H1 (cell line): ENCODE data around the gene NXPH4. TPM values are rescaled to one million over a fixed set of nuclear protein-coding genes. Genes with fewer than 3 reads are reported as not detected.

Experiments
- EGR1 ChIP-seq: IDR thresholded peaks from 2 replicates; pipeline ENCODE4 v1.6.1; 2011; ENCODE audit warnings: low read depth, low read length, borderline replicate concordance
- GTF2F1 ChIP-seq: IDR thresholded peaks from 2 replicates; pipeline ENCODE4 v1.6.1; 2012; ENCODE audit warnings: low read depth, low read length, improper control_type of control experiment, borderline replicate concordance
- JUND ChIP-seq: IDR thresholded peaks from 2 replicates; pipeline ENCODE4 v1.6.1; 2011; ENCODE audit warnings: mild to moderate bottlenecking, improper control_type of control experiment, low read length
- MAFK ChIP-seq: IDR thresholded peaks from 2 replicates; pipeline ENCODE4 v1.6.1; 2012; ENCODE audit warnings: low read depth, mild to moderate bottlenecking, improper control_type of control experiment, low read length
- POLR2A ChIP-seq, 2 experiments: IDR thresholded peaks; 1 replicate in 1 of 2; 2 replicates in 1 of 2; pipeline ENCODE4 v1.6.1; 2011; ENCODE audit warnings: low read depth in 2 of 2, low read length in 2 of 2, mild to moderate bottlenecking in 2 of 2; ENCODE audit errors: control extremely low read depth in 1 of 2
- TAF1 ChIP-seq: IDR thresholded peaks from 2 replicates; pipeline ENCODE4 v1.6.1; 2011; ENCODE audit warnings: mild to moderate bottlenecking, low read depth, low read length
- polyA plus RNA-seq, 7 experiments: library from polyadenylated mRNA; depleted of rRNA in 3 of 7; stranded (reverse) in 5 of 7; unstranded in 2 of 7; fragments of >200 nt in 5 of 7; fragments of 200-250 nt in 2 of 7; gene quantifications; 1 replicate in 5 of 7; 2 replicates in 1 of 7; 4 replicates in 1 of 7; pipeline versions ENCODE4 v1.2.1 to v1.2.3, GENCODE V29; 2011 to 2013; ENCODE audit warnings: missing spikeins in 2 of 7, mixed read lengths in 2 of 7
- total RNA-seq: library from RNA; stranded (reverse); fragmentation: NEBNext Ultra II Directional; extraction: Animal tissue kit (Norgen Biotek cat#: 25700); gene quantifications from 2 replicates; pipeline ENCODE4 v1.2.1, GENCODE V29; 2021
- TF ChIP-seq, protein P1 (sequence below): fragments of 300-600 bp; sonication (generic); IDR thresholded peaks from 2 replicates; pipeline ENCODE4 v1.7.1; 2012; ENCODE audit warnings: low read length, moderate library complexity, mild to moderate bottlenecking, inconsistent platforms; ENCODE audit not compliant: insufficient replicate concordance
- TF ChIP-seq, protein P2 (sequence below): IDR thresholded peaks from 2 replicates; pipeline ENCODE4 v1.6.1; 2012; ENCODE audit warnings: low read length, inconsistent platforms
- TF ChIP-seq, protein P3 (sequence below): IDR thresholded peaks from 2 replicates; pipeline ENCODE4 v1.6.1; 2012; ENCODE audit warnings: inconsistent platforms

NXPH4 gene
- total and polyA plus RNA-seq, 2 of the 8 experiments (the other 6 are each of a cell fraction or from before 2014, with no cell fraction given), result 0.92 to 1.7 TPM

DNA sequence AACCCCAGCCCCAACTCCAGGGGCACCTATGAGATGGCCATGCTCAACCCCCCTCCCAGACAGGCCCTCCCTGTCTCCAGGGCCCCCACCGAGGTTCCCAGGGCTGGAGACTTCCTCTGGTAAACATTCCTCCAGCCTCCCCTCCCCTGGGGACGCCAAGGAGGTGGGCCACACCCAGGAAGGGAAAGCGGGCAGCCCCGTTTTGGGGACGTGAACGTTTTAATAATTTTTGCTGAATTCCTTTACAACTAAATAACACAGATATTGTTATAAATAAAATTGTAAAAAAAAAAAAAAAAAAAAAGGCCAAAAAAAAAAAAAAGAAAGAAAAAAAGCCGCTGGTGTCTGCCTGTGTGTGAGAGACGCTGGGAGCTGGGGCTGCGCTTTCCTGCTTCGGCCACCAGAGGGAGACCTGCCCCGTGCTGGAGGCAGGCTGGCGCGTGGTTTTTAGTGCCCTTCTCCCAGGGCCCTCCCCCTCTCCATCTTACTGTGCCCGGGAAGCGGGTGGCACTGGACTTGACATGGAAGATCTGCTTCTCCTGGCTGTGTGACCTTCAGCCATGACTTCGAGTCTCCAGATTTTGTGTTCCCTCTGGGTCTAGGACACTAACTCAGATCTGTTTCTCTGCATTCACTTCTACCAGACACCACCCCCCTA lies 3.4 kb upstream of the NXPH4 start (continued):
- TF ChIP-seq, protein P1, sequence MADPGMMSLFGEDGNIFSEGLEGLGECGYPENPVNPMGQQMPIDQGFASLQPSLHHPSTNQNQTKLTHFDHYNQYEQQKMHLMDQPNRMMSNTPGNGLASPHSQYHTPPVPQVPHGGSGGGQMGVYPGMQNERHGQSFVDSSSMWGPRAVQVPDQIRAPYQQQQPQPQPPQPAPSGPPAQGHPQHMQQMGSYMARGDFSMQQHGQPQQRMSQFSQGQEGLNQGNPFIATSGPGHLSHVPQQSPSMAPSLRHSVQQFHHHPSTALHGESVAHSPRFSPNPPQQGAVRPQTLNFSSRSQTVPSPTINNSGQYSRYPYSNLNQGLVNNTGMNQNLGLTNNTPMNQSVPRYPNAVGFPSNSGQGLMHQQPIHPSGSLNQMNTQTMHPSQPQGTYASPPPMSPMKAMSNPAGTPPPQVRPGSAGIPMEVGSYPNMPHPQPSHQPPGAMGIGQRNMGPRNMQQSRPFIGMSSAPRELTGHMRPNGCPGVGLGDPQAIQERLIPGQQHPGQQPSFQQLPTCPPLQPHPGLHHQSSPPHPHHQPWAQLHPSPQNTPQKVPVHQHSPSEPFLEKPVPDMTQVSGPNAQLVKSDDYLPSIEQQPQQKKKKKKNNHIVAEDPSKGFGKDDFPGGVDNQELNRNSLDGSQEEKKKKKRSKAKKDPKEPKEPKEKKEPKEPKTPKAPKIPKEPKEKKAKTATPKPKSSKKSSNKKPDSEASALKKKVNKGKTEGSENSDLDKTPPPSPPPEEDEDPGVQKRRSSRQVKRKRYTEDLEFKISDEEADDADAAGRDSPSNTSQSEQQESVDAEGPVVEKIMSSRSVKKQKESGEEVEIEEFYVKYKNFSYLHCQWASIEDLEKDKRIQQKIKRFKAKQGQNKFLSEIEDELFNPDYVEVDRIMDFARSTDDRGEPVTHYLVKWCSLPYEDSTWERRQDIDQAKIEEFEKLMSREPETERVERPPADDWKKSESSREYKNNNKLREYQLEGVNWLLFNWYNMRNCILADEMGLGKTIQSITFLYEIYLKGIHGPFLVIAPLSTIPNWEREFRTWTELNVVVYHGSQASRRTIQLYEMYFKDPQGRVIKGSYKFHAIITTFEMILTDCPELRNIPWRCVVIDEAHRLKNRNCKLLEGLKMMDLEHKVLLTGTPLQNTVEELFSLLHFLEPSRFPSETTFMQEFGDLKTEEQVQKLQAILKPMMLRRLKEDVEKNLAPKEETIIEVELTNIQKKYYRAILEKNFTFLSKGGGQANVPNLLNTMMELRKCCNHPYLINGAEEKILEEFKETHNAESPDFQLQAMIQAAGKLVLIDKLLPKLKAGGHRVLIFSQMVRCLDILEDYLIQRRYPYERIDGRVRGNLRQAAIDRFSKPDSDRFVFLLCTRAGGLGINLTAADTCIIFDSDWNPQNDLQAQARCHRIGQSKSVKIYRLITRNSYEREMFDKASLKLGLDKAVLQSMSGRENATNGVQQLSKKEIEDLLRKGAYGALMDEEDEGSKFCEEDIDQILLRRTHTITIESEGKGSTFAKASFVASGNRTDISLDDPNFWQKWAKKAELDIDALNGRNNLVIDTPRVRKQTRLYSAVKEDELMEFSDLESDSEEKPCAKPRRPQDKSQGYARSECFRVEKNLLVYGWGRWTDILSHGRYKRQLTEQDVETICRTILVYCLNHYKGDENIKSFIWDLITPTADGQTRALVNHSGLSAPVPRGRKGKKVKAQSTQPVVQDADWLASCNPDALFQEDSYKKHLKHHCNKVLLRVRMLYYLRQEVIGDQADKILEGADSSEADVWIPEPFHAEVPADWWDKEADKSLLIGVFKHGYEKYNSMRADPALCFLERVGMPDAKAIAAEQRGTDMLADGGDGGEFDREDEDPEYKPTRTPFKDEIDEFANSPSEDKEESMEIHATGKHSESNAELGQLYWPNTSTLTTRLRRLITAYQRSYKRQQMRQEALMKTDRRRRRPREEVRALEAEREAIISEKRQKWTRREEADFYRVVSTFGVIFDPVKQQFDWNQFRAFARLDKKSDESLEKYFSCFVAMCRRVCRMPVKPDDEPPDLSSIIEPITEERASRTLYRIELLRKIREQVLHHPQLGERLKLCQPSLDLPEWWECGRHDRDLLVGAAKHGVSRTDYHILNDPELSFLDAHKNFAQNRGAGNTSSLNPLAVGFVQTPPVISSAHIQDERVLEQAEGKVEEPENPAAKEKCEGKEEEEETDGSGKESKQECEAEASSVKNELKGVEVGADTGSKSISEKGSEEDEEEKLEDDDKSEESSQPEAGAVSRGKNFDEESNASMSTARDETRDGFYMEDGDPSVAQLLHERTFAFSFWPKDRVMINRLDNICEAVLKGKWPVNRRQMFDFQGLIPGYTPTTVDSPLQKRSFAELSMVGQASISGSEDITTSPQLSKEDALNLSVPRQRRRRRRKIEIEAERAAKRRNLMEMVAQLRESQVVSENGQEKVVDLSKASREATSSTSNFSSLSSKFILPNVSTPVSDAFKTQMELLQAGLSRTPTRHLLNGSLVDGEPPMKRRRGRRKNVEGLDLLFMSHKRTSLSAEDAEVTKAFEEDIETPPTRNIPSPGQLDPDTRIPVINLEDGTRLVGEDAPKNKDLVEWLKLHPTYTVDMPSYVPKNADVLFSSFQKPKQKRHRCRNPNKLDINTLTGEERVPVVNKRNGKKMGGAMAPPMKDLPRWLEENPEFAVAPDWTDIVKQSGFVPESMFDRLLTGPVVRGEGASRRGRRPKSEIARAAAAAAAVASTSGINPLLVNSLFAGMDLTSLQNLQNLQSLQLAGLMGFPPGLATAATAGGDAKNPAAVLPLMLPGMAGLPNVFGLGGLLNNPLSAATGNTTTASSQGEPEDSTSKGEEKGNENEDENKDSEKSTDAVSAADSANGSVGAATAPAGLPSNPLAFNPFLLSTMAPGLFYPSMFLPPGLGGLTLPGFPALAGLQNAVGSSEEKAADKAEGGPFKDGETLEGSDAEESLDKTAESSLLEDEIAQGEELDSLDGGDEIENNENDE, result no peak
- no peak for TF ChIP-seq EGR1
- TF ChIP-seq, protein P2, sequence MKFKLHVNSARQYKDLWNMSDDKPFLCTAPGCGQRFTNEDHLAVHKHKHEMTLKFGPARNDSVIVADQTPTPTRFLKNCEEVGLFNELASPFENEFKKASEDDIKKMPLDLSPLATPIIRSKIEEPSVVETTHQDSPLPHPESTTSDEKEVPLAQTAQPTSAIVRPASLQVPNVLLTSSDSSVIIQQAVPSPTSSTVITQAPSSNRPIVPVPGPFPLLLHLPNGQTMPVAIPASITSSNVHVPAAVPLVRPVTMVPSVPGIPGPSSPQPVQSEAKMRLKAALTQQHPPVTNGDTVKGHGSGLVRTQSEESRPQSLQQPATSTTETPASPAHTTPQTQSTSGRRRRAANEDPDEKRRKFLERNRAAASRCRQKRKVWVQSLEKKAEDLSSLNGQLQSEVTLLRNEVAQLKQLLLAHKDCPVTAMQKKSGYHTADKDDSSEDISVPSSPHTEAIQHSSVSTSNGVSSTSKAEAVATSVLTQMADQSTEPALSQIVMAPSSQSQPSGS, result 0 out of 2 replicates have a peak, but pooled peaks have one; percentile 17
- TF ChIP-seq GTF2F1, result 0 out of 2 replicates have a peak, but pooled peaks have one; percentile 24
- TF ChIP-seq, protein P3, sequence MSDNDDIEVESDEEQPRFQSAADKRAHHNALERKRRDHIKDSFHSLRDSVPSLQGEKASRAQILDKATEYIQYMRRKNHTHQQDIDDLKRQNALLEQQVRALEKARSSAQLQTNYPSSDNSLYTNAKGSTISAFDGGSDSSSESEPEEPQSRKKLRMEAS, result peak; percentile 90
- TF ChIP-seq TAF1, result no peak
- TF ChIP-seq POLR2A (IDR thresholded peaks at IDR 0.05; ENCODE audit: control extremely low read depth in 1 of 2, low read depth in 2 of 2, low read length in 2 of 2), result peak in 1 of 2 experiments; percentile 22; a peak in 1 of 3 replicates
- no peak for TF ChIP-seq MAFK
- TF ChIP-seq JUND, result peak; percentile 44; the same call in 1 of the 2 replicates
